K562 (cell line): ENCODE measurements around the gene UBXN1. TPM values are rescaled to one million over a fixed set of nuclear protein-coding genes. Genes with fewer than 3 reads are reported as not detected.

Source experiments
- ADNP ChIP-seq: fragments of 200-800 bp; sonication (Bioruptor generic); IDR thresholded peaks from 2 replicates; pipeline ENCODE4 v1.6.1; 2016; ENCODE audit warnings: missing genetic modification characterization, missing compliant biosample characterization
- CREB3 ChIP-seq: fragments of 450-650 bp; conservative IDR thresholded peaks from 2 replicates; pipeline ENCODE4 v1.6.1; 2016; ENCODE audit warnings: missing genetic modification characterization, low read depth, mild to moderate bottlenecking, missing compliant biosample characterization, moderate library complexity
- DLX4 ChIP-seq: fragments of 250-450 bp; sonication (Bioruptor Pico); IDR thresholded peaks from 2 replicates; pipeline ENCODE4 v1.6.1; 2021; ENCODE audit warnings: mild to moderate bottlenecking
- EGR1 ChIP-seq: fragments of 450-650 bp; conservative IDR thresholded peaks from 2 replicates; pipeline ENCODE4 v1.6.1; 2017; ENCODE audit warnings: mild to moderate bottlenecking
- ELK3 ChIP-seq: fragments of 450-650 bp; formaldehyde crosslinking; IDR thresholded peaks from 2 replicates; pipeline ENCODE4 v1.4.0; 2020; ENCODE audit warnings: mild to moderate bottlenecking
- EP300 ChIP-seq: IDR thresholded peaks from 2 replicates; pipeline ENCODE4 v1.6.1; 2012; ENCODE audit warnings: low read length, improper control_type of control experiment
- FOXK1 ChIP-seq: sonication (generic); formaldehyde crosslinking; IDR thresholded peaks from 2 replicates; pipeline ENCODE4 v1.8.0; 2022; ENCODE audit warnings: missing genetic modification reagents, mild to moderate bottlenecking, borderline replicate concordance
- HDGF ChIP-seq: fragments of 450-650 bp; IDR thresholded peaks from 2 replicates; pipeline ENCODE4 v1.6.1; 2016
- KLF16 ChIP-seq: IDR thresholded peaks from 2 replicates; pipeline ENCODE4 v1.6.1; 2016; ENCODE audit warnings: antibody characterized with exemption
- MYC ChIP-seq, 2 experiments: fragments of 250-450 bp in 1 of 2; sonication (Bioruptor Pico) in 1 of 2; IDR thresholded peaks; 2 replicates each; pipeline versions ENCODE4 v1.5.1 to v1.6.1; 2012 to 2021; ENCODE audit warnings: low read depth in 2 of 2, borderline replicate concordance in 1 of 2, improper control_type of control experiment in 1 of 2, low read length in 1 of 2, mild to moderate bottlenecking in 1 of 2, moderate library complexity in 1 of 2
- NEUROD1 ChIP-seq: fragments of 150-350 bp; IDR thresholded peaks from 2 replicates; pipeline ENCODE4 v1.6.1; 2014; ENCODE audit warnings: borderline replicate concordance, low read length, low read depth; ENCODE audit not compliant: partially characterized antibody
- RFX5 ChIP-seq: IDR thresholded peaks from 2 replicates; pipeline ENCODE4 v1.6.1; 2011; ENCODE audit warnings: low read depth, mild to moderate bottlenecking, improper control_type of control experiment, low read length
- RUNX1 ChIP-seq: sonication (generic); IDR thresholded peaks from 2 replicates; pipeline ENCODE4 v1.6.1; 2016; ENCODE audit warnings: antibody characterized with exemption, low read depth
- SMARCA5 ChIP-seq: fragments of 450-650 bp; IDR thresholded peaks from 2 replicates; pipeline ENCODE4 v1.6.1; 2016
- SMARCB1 ChIP-seq: IDR thresholded peaks from 2 replicates; pipeline ENCODE4 v1.6.1; 2011; ENCODE audit warnings: improper control_type of control experiment, low read depth; ENCODE audit not compliant: insufficient read length
- SOX6 ChIP-seq: fragments of 450-650 bp; IDR thresholded peaks from 2 replicates; pipeline ENCODE4 v1.6.1; 2014; ENCODE audit warnings: mild to moderate bottlenecking
- TAF15 ChIP-seq: fragments of 200-400 bp; formaldehyde crosslinking; IDR thresholded peaks from 2 replicates; pipeline ENCODE4 v1.6.1; 2017; ENCODE audit warnings: mild to moderate bottlenecking, low read depth, low read length, moderate library complexity
- TEAD2 ChIP-seq: fragments of 450-650 bp; IDR thresholded peaks from 2 replicates; pipeline ENCODE4 v1.6.1; 2016; ENCODE audit warnings: missing genetic modification characterization, control low read depth, missing compliant biosample characterization
- ZFP36 ChIP-seq: fragments of 150-350 bp; IDR thresholded peaks from 2 replicates; pipeline ENCODE4 v1.6.1; 2018; ENCODE audit warnings: low read length, low read depth; ENCODE audit not compliant: partially characterized antibody
- ZKSCAN3 ChIP-seq: fragments of 250-450 bp; sonication (Bioruptor Pico); IDR thresholded peaks from 2 replicates; pipeline ENCODE4 v1.4.0; 2020
- ZNF217 ChIP-seq: sonication (generic); formaldehyde crosslinking; IDR thresholded peaks from 2 replicates; pipeline ENCODE4 v1.8.0; 2022; ENCODE audit warnings: mild to moderate bottlenecking, missing genetic modification reagents
- ZNF639 ChIP-seq, 2 experiments: fragments of 200-800 bp in 1 of 2; sonication (Bioruptor generic) in 1 of 2; sonication (generic) in 1 of 2; formaldehyde crosslinking in 1 of 2; IDR thresholded peaks in 1 of 2; conservative IDR thresholded peaks in 1 of 2; 2 replicates each; pipeline versions ENCODE4 v1.5.0 to v1.6.1; 2016 to 2020; ENCODE audit warnings: missing compliant biosample characterization in 1 of 2, missing genetic modification characterization in 1 of 2, missing genetic modification reagents in 1 of 2
- polyA plus RNA-seq, 8 experiments: library from polyadenylated mRNA; depleted of rRNA in 4 of 8; stranded (reverse) in 5 of 8; unstranded in 3 of 8; fragments of >200 nt; fragmentation: Nextera tagmentation in 2 of 8; fragmentation: Illumina TruSeq in 1 of 8; extraction: Ambion mirVana in 2 of 8; extraction: Trizol in 1 of 8; gene quantifications; 2 replicates each; pipeline versions ENCODE4 v1.2.1 to v1.2.3, GENCODE V29; 2011 to 2014; ENCODE audit warnings: inconsistent platforms in 1 of 8, missing spikeins in 1 of 8
- total RNA-seq, 7 experiments: library from RNA; depleted of rRNA in 6 of 7; stranded (reverse); fragments of >200 nt in 6 of 7; fragmentation: Illumina TruSeq in 2 of 7; extraction: Trizol in 2 of 7; gene quantifications; 2 replicates each; pipeline versions ENCODE4 v1.2.1 to v1.2.3, GENCODE V29; 2011 to 2021; ENCODE audit warnings: low replicate concordance in 1 of 7

UBXN1 gene
- total and polyA plus RNA-seq, 9 of the 15 experiments (the other 6 are each of a cell fraction or from before 2014, with no cell fraction given): 4.8 to 263 (median 99.7) TPM

- no peak for TF ChIP-seq TEAD2
- no peak for TF ChIP-seq ZFP36
- TF ChIP-seq CREB3: 0 out of 2 replicates have a peak, but pooled peaks have one; percentile 48
- no peak for TF ChIP-seq HDGF
- no peak for TF ChIP-seq RFX5
- peak in 1 of 2 experiments; percentile 72; a peak in 3 of 4 replicates for TF ChIP-seq ZNF639 (CRISPR knock-in tag; conservative IDR thresholded peaks at IDR 0.05 in 1 of 2, IDR thresholded peaks at IDR 0.05 in 1 of 2)
- TF ChIP-seq RUNX1: no peak
- TF ChIP-seq ADNP (tag): no peak
- TF ChIP-seq ELK3 (CRISPR knock-in tag): no peak
- peak; percentile 87 for TF ChIP-seq KLF16
- TF ChIP-seq DLX4 (CRISPR knock-in tag): no peak
- no peak for TF ChIP-seq TAF15
- TF ChIP-seq EGR1: peak; percentile 96
- TF ChIP-seq SMARCB1: no peak
- TF ChIP-seq ZNF217 (CRISPR knock-in tag): no peak
- peak; percentile 56 for TF ChIP-seq NEUROD1
- TF ChIP-seq EP300: no peak; the same call in 1 of the 2 replicates
- no peak for TF ChIP-seq ZKSCAN3 (CRISPR knock-in tag)
- no peak for TF ChIP-seq FOXK1
- TF ChIP-seq SMARCA5: no peak
- TF ChIP-seq SOX6: 0 out of 2 replicates have a peak, but pooled peaks have one; percentile 21
- peak; percentile 79 for TF ChIP-seq MYC (IDR thresholded peaks at IDR 0.05; ENCODE audit: low read depth, low read length)
- TF ChIP-seq MYC (CRISPR knock-in tag; IDR thresholded peaks at IDR 0.05; ENCODE audit: borderline replicate concordance, low read depth): 0 out of 2 replicates have a peak, but pooled peaks have one; percentile 26
These were observed at the start of gene UBXN1 (continued) for GRCh38 chr11:62678770-62679696.
